Osteoblast (primary cell): Measurements from ENCODE around the gene TLR10. TPM values are rescaled to one million over a fixed set of nuclear protein-coding genes. Genes with fewer than 3 reads are reported as not detected.
A peak's percentile ranks its signal among the peaks of the same experiment; 100 is the strongest.
"Not testable (repeated sequence)": the region's sequence is repeated elsewhere in the genome, so short reads cannot be mapped to it uniquely, and the experiment has no call there.

Source experiments
- DNase-seq: peaks from one replicate; pipeline ENCODE4 v3.0.0; 2011; ENCODE audit warnings: low spot score, mixed read lengths; ENCODE audit not compliant: insufficient read length; ENCODE audit errors: missing footprints
- H2AFZ ChIP-seq: 2 replicates; pipeline ENCODE4 v1.6.0; 2011; ENCODE audit warnings: mild to moderate bottlenecking, low read length
- H3K27ac ChIP-seq: 2 replicates; pipeline ENCODE4 v1.5.1; 2011; ENCODE audit warnings: mild to moderate bottlenecking, low read depth, low read length, moderate library complexity
- H3K27me3 ChIP-seq: 2 replicates; pipeline ENCODE4 v1.6.0; 2012; ENCODE audit warnings: mild to moderate bottlenecking, control low read depth, inconsistent platforms, low read length, moderate library complexity; ENCODE audit not compliant: insufficient read depth
- H3K36me3 ChIP-seq: 2 replicates; pipeline ENCODE4 v1.5.1; 2011; ENCODE audit warnings: mild to moderate bottlenecking, low read length, control low read depth, moderate library complexity; ENCODE audit not compliant: insufficient read depth
- H3K4me1 ChIP-seq: 2 replicates; pipeline ENCODE4 v1.5.1; 2011; ENCODE audit warnings: mild to moderate bottlenecking, low read length, control low read depth, moderate library complexity; ENCODE audit not compliant: insufficient read depth
- H3K4me2 ChIP-seq: 2 replicates; pipeline ENCODE4 v1.6.0; 2011; ENCODE audit warnings: mild to moderate bottlenecking, low read length; ENCODE audit not compliant: insufficient read depth
- H3K4me3 ChIP-seq: fragments of 200-600 bp; sonication (generic); 3 replicates; pipeline ENCODE4 v1.5.1; 2012; ENCODE audit warnings: mild to moderate bottlenecking, low read length, inconsistent platforms; ENCODE audit not compliant: insufficient read depth
- H3K79me2 ChIP-seq: 2 replicates; pipeline ENCODE4 v1.6.0; 2012; ENCODE audit warnings: mild to moderate bottlenecking, low read length, control low read depth, inconsistent platforms; ENCODE audit not compliant: insufficient read depth
- H3K9me3 ChIP-seq: 2 replicates; pipeline ENCODE4 v1.5.1; 2011; ENCODE audit warnings: low read depth, low read length, control low read depth
- H4K20me1 ChIP-seq: 2 replicates; pipeline ENCODE4 v1.6.0; 2012; ENCODE audit warnings: mild to moderate bottlenecking, low read length, control low read depth; ENCODE audit not compliant: insufficient read depth
- CTCF ChIP-seq: IDR thresholded peaks from 2 replicates; pipeline ENCODE4 v1.5.1; 2011; ENCODE audit warnings: mild to moderate bottlenecking, low read depth, low read length, moderate library complexity; ENCODE audit errors: extremely low read depth
- total RNA-seq: library from RNA; depleted of rRNA; stranded (reverse); fragments of >200 nt; gene quantifications from 2 replicates; pipeline ENCODE4 v1.2.3, GENCODE V29; 2012

Gene TLR10
- total RNA-seq, 1 donor = not detected

- Histone ChIP-seq H3K36me3 (no peaks in the 10 kb centered on the region), H3K4me2 (no peak overlapping the region), H3K27ac (peak overlapping the region; percentile 30), H3K27me3 (no peaks in the 10 kb centered on the region), H2AFZ (no peak overlapping the region), H3K4me3 (no peak overlapping the region), H4K20me1 (no peaks in the 10 kb centered on the region), H3K9me3 (no peaks in the 10 kb centered on the region), H3K4me1 (no peaks in the 10 kb centered on the region), H3K79me2 (no peaks in the 10 kb centered on the region)
- no peak for TF ChIP-seq CTCF
- no peak for DNase-seq
Measured at GRCh38 chr4:38769441-38769840, 13.3 kb downstream of the TLR10 start.

GRCh38 chr4:38768968-38769394 is 13.8 kb downstream of the TLR10 start:
- peak overlapping the region; percentile 59 for H3K4me2 ChIP-seq
- H3K27me3 ChIP-seq = no peaks in the 10 kb centered on the region
- H3K4me1 ChIP-seq = no peaks in the 10 kb centered on the region
- DNase-seq = no peak
- H4K20me1 ChIP-seq = no peaks in the 10 kb centered on the region
- H3K79me2 ChIP-seq = no peaks in the 10 kb centered on the region
- H3K27ac ChIP-seq = peak overlapping the region; percentile 30
- H3K4me3 ChIP-seq = peak overlapping the region; percentile 34
- TF ChIP-seq CTCF = no peak
- H3K9me3 ChIP-seq = no peaks in the 10 kb centered on the region
- no peaks in the 10 kb centered on the region for H3K36me3 ChIP-seq
- H2AFZ ChIP-seq = no peak overlapping the region

- H3K4me3 ChIP-seq, DNase-seq, H3K79me2 ChIP-seq, H3K4me2 ChIP-seq, H3K9me3 ChIP-seq, H2AFZ ChIP-seq, H3K4me1 ChIP-seq, H4K20me1 ChIP-seq, H3K27ac ChIP-seq, H3K36me3 ChIP-seq, H3K27me3 ChIP-seq: not testable (repeated sequence)
Measured at GRCh38 chr4:38766940-38767339, 15.8 kb downstream of the TLR10 start.

- no peak for TF ChIP-seq CTCF
- H3K4me2 ChIP-seq = no peak overlapping the region
Measured at GRCh38 chr4:38765382-38765781, 17.4 kb downstream of the TLR10 start.

GRCh38 chr4:38764277-38764676 is 18.5 kb downstream of the TLR10 start:
- TF ChIP-seq CTCF = no peak
- no peaks in the 10 kb centered on the region for H3K36me3 ChIP-seq
- no peaks in the 10 kb centered on the region for H3K27me3 ChIP-seq
- no peaks in the 10 kb centered on the region for H4K20me1 ChIP-seq
- H3K4me1 ChIP-seq = peaks cover 6% of the 10 kb centered on the region
- no peak for DNase-seq
- H3K9me3 ChIP-seq = no peaks in the 10 kb centered on the region
- no peaks in the 10 kb centered on the region for H3K79me2 ChIP-seq
- H3K4me2 ChIP-seq = no peak overlapping the region
- H2AFZ ChIP-seq = no peak overlapping the region
- H3K4me3 ChIP-seq = no peak overlapping the region
- H3K27ac ChIP-seq = no peak overlapping the region

More at GRCh38 chr4:38765382-38765781, 17.4 kb downstream of the TLR10 start:
- Histone ChIP-seq H3K4me1 (no peaks in the 10 kb centered on the region), H3K27me3 (no peaks in the 10 kb centered on the region), H3K36me3 (no peaks in the 10 kb centered on the region), H3K4me3 (no peak overlapping the region), H3K9me3 (no peaks in the 10 kb centered on the region), H4K20me1 (no peaks in the 10 kb centered on the region), H3K27ac (no peak overlapping the region), H2AFZ (peak overlapping the region; percentile 79), H3K79me2 (no peaks in the 10 kb centered on the region)
- DNase-seq = peak; percentile 76
